Measurements from ENCODE around the gene SELENOS.

Gene SELENOS, protein sequence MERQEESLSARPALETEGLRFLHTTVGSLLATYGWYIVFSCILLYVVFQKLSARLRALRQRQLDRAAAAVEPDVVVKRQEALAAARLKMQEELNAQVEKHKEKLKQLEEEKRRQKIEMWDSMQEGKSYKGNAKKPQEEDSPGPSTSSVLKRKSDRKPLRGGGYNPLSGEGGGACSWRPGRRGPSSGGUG

DNA sequence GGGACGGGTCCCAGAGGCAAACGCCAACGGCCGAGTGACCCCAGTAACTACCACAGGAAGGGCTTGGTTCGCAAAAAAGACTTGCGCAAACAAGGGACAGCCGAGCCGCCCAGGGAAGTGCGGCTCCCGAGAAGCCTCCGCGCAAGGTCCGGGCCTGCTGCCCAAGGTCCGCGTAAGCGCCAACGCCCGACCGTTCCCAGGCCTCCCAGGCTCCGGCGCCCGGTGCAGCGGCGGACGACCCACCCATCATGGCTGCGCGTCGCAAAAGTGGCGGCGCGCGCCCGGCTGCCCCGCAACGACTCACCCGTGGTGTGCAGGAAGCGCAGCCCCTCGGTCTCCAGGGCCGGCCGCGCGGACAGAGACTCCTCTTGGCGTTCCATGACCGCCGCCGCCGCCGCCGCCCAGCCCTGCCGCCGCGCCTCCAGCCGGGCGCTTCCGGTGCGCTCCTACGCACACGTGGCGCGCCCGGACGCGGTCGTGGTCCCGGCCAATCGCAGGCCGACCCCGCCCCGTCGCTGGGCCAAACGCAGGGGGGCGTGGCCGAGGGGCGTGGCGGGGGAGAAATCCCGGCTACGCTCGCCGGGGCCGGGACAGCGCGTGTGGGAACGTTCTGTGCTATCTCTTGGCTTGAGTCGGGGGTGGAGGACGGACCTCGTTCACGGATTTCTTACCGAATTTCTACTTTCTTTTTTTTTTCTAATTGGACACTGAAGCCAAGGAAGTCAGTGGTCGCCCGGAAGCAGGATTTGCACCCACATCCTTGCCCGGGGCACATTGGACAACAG, at the start of gene SELENOS:
Gene SELENOS (minus strand): TSS at position 448 of the 785 bp plus-strand sequence. CDS start 68 bp downstream, at position 380.
- peak; percentile 79 for DNase-seq (ENCODE audit: low spot score)

DNA sequence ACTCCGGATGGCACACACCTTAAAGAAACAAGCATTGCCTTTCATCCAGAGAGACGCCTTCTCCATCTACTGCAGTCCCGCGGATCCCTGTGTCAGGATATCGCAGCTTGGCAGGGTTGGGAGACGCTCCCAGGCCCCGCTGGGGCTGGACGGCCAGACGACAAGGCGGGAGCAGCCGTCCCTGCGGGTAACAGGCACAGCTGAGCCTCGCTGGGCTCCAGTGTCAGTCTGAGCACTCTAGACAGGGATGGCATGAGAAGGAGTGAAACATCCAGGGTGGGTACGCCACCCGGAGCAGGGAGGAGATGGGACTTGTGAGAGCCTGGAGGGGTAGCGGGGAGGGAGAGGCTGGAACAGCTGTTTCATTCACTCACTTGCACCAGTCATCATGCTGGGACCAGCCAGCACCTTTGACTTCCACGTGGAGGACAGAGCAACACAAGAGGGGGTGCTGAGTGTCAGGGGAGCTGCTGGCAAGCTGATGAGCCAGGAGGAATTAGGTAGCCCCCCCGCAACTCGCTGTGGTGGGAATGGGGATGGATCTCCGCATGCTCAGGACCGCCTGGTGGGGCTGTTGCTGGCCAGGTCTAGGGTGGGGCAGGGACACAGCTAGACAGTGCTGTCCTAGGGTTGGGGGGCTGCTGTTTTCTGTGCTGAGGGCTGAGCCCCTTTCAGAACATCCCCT, 49.3 kb upstream of the SELENOS start:
- no peak for DNase-seq (ENCODE audit: low spot score)

- DNase-seq (ENCODE audit: low spot score) = no peak
Measured at GRCh38 chr15:101326026-101326315, 48.7 kb upstream of the SELENOS start.

GRCh38 chr15:101325263-101326025, 48.2 kb upstream of the SELENOS start:
- no peak for DNase-seq (ENCODE audit: low spot score)

DNA sequence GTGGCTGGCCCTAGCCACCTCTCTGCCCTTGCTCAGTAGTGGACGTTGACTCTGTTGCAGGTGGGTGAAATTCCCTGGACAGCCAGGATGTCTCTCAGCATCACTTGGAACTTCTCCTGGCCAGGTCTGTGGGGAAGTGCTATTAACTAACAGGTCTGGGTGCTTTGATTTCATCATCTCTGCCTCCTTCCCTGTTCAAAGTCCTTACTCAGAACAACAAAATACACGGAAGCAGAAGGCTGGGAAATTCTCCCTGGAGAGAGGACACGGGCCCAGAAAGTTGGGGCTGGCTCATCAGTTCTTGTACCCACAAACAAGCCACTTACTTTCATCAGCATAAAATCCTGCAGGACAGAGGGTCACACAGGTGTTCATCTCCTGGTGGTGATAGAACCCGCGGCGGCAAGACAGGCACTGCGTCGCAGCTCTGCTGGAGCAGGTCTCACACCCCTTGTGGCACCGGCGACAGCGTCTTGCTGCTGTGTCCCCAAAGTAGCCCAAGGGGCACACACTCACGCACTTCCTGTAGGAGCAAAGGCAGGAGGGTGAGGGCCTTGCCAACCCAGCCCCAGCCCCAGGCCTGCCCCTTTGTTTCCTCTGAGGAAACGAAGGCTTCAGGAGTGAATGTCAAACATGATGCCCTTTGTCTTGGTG, 47.4 kb upstream of the SELENOS start:
- DNase-seq (ENCODE audit: low spot score) = no peak

GRCh38 chr15:101323793-101324523, 46.7 kb upstream of the SELENOS start:
- no peak for DNase-seq (ENCODE audit: low spot score)

- DNase-seq (ENCODE audit: low spot score) = no peak
Measured at GRCh38 chr15:101322854-101323477, 45.7 kb upstream of the SELENOS start.

DNA sequence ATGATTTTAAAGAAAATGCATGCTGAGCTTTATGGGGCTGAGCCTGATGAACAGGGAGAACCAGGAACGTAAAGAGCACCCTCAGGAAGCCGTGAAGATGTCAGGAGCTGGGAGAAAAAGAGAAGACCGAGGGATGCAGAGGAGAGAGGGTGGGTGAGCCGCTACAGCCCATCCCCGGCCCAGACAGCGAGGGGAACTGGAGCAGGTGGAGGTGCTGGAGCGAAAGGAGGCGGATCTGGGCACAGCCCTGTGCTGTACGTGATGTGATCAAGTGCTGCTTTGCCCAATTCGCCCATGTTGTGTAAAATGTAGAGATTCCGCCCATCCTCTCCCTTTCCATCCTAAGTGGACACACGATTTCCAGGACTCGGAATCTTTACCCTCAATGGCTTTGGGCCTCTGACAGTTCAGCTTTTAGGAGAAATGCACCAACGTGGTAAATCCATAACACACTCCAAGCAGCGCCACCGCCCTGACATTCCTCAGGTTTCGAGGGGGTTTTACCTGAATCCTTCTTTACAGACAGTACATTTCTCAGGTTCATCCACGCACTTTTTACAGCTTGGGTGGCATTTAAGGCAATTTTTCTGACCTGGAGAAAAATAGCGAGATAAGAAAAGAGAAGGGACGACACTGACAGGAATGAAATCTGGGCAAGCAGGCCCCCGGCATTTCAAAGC, 44.9 kb upstream of the SELENOS start:
- DNase-seq (ENCODE audit: low spot score) = no peak

DNA sequence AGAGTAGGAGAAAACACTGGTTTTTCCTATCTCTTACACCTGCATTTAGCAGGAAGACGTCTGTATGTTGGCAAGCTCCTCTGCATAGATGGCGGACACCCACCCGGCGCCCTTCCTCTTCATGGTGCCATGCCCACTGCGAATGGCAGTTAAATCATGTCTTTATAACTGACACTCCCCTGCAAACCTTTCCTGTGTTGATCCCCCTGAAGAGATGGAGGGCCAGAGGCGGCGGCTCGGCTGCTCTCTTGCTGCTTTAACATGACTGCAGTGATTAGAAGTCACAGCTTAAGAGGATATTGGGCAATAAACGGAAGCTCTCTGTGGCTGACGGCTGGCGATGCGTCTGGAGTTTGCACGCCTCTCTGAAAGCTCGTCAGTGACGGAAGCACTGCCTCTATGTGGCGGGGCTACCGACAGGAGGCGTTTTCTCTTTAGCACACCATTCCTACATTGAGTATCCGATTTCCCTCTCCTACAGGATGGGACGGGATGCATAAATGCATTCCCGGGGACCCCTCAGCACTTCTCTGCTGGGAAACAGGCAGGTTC, 43.3 kb upstream of the SELENOS start:
- DNase-seq (ENCODE audit: low spot score) = peak; percentile 69

DNA sequence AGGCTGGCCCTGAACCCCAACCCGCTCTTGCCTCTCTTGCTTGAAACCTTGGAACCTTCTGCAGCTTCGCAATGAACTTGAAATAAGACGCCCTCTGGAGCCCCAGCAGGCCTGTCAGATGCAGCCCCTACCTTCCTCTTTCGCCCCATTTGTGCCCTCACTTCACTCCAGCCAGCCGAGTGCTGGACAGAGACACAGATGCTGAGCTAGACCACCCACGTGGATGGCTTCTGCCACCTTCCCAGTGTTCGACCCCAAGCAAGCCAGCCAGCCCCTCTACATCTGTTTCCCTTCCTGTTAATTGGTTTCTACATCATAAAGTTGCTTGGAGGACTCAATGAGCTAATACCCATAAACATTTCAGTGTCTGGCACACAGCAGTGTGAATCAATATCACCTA, 41.6 kb upstream of the SELENOS start:
- no peak for DNase-seq (ENCODE audit: low spot score)

GRCh38 chr15:101318147-101318819, 41.0 kb upstream of the SELENOS start:
- no peak for DNase-seq (ENCODE audit: low spot score)

- DNase-seq (ENCODE audit: low spot score) = no peak
Measured at GRCh38 chr15:101317336-101317872, 40.1 kb upstream of the SELENOS start.

GRCh38 chr15:101316529-101316928, 39.2 kb upstream of the SELENOS start:
- DNase-seq (ENCODE audit: low spot score) = no peak

DNA sequence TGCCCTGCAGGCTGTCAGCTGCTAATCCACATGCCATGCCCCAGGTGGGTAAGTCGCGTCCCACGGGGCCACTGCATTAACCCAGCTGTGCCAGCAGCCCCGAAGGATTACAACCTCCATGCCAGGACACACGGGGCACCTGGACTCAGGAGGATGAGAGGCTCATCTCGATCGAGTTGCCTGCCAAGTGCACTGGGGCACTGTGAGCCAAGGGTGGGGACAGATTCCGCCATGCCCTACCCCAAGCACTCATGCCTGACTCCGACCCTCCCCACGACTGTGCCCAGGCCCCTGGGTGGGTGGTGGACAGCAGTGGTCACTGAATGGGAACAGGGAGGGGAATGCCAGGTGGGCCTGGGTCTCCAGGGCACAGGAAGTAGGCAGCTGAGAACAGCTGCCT, 38.5 kb upstream of the SELENOS start:
- DNase-seq (ENCODE audit: low spot score) = no peak

- no peak for DNase-seq (ENCODE audit: low spot score)
Measured at GRCh38 chr15:101314336-101315125, 37.2 kb upstream of the SELENOS start.

DNA sequence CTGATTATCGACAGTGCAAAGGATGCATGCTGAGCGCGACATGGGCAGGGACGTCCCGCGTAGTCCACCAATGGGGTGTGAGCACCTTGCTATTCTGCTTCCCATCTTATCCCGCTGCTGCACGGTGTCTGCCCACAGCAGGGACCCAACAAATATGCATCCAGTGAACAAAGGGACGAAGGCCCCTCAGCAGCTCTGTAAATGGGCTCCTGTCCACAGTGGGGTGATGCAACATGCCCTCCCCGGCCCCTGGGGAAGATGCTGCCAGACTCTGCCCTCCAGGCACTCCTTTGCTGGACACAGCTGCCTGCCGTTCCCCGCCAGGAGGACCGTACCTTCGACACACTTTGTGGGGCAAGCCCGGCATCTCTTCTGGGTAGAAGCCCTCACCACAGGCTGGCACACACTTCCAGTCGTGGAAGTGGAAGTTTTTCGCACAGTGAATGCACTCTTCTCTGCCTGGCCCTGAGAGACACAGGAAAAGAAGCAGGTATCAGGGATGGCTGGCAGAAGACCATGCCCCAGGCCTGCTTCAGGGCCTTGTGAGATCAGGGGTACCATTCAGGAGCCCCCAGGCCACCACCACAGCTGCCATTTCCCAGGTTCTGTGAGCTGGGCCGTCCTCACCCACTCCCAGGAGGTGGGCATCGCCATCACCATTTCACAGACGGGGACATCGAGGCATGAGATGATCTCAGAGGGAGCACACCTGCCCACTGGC, 35.9 kb upstream of the SELENOS start:
- no peak for DNase-seq (ENCODE audit: low spot score)

GRCh38 chr15:101310508-101310907, 33.2 kb upstream of the SELENOS start:
- DNase-seq (ENCODE audit: low spot score) = no peak

GRCh38 chr15:101310161-101310480, 32.8 kb upstream of the SELENOS start:
- no peak for DNase-seq (ENCODE audit: low spot score)
